ENCODE measurements around the gene CERS4.

DNA sequence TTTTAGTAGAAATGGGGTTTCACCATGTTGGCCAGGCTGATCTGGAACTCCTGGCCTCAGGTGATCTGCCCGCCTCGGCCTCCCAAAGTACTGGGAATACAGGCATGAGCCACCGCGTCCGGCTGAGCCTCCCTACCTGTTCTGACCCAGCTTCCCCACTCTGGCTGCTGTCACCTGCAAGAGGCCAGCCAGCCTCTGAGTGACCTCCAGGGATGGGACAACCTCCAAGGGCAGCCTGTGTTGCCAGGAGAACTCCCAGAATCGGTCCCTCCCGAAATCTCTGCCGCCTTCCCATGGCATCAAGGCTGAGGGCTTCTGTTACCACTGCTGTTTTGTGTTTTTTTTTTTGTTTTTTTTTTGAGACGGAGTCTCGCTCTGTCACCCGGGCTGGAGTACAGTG, 11.3 kb downstream of the CERS4 start:
- TF ChIP-seq, protein P1, sequence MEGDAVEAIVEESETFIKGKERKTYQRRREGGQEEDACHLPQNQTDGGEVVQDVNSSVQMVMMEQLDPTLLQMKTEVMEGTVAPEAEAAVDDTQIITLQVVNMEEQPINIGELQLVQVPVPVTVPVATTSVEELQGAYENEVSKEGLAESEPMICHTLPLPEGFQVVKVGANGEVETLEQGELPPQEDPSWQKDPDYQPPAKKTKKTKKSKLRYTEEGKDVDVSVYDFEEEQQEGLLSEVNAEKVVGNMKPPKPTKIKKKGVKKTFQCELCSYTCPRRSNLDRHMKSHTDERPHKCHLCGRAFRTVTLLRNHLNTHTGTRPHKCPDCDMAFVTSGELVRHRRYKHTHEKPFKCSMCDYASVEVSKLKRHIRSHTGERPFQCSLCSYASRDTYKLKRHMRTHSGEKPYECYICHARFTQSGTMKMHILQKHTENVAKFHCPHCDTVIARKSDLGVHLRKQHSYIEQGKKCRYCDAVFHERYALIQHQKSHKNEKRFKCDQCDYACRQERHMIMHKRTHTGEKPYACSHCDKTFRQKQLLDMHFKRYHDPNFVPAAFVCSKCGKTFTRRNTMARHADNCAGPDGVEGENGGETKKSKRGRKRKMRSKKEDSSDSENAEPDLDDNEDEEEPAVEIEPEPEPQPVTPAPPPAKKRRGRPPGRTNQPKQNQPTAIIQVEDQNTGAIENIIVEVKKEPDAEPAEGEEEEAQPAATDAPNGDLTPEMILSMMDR (conservative IDR thresholded peaks at IDR 0.05) = no peak
- TF ChIP-seq EZH2 (IDR thresholded peaks at IDR 0.05; ENCODE audit: low read depth) = no peak
